Muscle of leg (tissue), 11 donors: ENCODE data around the gene LRRC8D. TPM values are rescaled to one million over a fixed set of nuclear protein-coding genes. Genes with fewer than 3 reads are reported as not detected.

Source experiments
- DNase-seq: peaks from one replicate; pipeline ENCODE4 v3.0.0; 2013
- H3K27ac ChIP-seq: one replicate; pipeline ENCODE4 v1.5.1; 2013; ENCODE audit warnings: mild to moderate bottlenecking, low read length, control low read depth
- H3K27me3 ChIP-seq: one replicate; pipeline ENCODE4 v1.6.1; 2013; ENCODE audit warnings: low read length; ENCODE audit not compliant: control insufficient read depth, insufficient read depth
- H3K36me3 ChIP-seq: one replicate; pipeline ENCODE4 v1.6.1; 2013; ENCODE audit warnings: low read length; ENCODE audit not compliant: control insufficient read depth, insufficient read depth
- H3K4me1 ChIP-seq: one replicate; pipeline ENCODE4 v1.6.1; 2013; ENCODE audit warnings: low read length; ENCODE audit not compliant: control insufficient read depth, insufficient read depth
- H3K4me3 ChIP-seq: one replicate; pipeline ENCODE4 v1.5.1; 2013; ENCODE audit warnings: low read length, control low read depth
- H3K9me3 ChIP-seq: replicated peaks from 2 replicates; pipeline ENCODE4 v1.6.1; 2013; ENCODE audit warnings: low read depth, low read length; ENCODE audit not compliant: control insufficient read depth
- WGBS: methylation state at CpG from one replicate; pipeline ENCODE4 v1.1.5; 2013; ENCODE audit warnings: missing lambda C conversion rate; ENCODE audit not compliant: insufficient coverage; 5-methylcytosine and 5-hydroxymethylcytosine counted together
- polyA plus RNA-seq, 8 donors: library from polyadenylated mRNA; unstranded; fragments of 120-200 nt; gene quantifications; one replicate each; pipeline versions ENCODE4 v1.2.1 to v1.2.3, GENCODE V29; 2013; ENCODE audit warnings: inconsistent platforms in 1 of 8, low replicate concordance in 1 of 8; ENCODE audit not compliant: insufficient read length in 8 of 8, insufficient read depth in 1 of 8
- total RNA-seq: library from RNA; stranded (reverse); fragments of 120-200 nt; gene quantifications from one replicate; pipeline ENCODE4 v1.2.4, GENCODE V29; 2013

Gene LRRC8D
- total and polyA plus RNA-seq, 9 donors, result 6.2 to 10.5 (median 7.6) TPM

DNA sequence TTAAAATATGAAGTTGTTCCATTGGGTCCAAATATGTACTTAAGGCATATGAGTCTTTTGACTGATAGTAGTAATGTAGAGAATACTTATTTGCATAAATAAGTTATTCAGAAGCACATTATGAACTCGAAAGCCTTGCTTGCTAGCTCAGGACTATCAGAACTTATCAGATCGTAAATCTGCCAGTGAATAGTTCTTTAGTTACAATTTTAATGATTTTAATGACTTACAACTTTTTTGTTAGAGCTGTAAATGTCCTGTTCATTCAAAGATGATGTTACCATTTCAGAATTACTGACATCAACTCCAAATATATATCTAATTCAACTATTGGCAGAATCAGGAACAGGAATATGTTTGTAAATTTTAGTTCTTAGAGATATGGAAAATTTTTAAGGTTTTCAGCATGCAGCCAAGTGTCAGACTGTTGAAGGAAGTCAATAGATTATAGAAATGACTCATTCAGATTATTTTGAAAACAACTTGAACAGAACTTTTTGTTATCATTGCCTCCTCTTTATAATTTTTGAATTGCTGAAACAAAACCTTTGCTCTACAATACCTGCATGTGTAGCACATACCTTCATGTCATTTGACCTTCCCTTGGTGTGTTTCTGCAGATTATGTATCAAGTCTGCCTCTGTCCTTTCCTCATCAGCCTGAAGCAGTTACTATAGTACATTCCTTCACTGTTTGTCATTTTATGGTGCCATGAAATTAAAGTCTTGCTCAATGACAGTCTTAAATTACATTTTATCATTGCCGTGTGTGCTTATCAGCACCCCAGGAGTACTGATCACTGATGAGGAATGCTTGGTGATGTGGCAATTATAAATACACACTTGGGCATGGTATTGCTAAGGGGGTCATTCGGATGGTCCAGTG, 44.9 kb downstream of the LRRC8D start:
- WGBS, result no CpG with 5 or more reads among the region's 4 CpGs

DNA sequence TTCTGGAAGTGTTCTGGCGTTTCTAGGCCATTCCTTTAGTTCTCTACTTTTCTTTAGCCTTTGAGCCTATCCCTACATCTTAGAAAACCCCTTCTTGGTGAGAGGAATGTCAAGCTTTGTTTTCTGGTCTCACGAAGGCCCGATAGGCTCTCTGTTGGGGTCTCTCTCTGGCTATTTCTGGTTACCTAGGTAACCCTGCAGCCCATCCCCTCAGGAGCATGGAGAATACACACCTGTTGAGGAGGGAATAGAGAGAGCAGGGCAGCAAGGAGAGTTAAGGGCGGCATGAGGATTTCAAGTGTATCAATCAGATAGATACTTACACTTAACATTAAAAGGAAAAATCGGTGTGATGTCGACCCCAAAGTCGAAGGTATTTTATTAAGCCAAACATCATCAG, 45.7 kb downstream of the LRRC8D start:
- DNase-seq, result no peak
- Histone ChIP-seq H3K27ac (no peak overlapping the region), H3K27me3 (no peaks in the 10 kb centered on the region), H3K4me1 (no peaks in the 10 kb centered on the region), H3K4me3 (no peak overlapping the region), H3K9me3 (no peaks in the 10 kb centered on the region), H3K36me3 (no peaks in the 10 kb centered on the region)
- no CpG with 5 or more reads among the region's 7 CpGs for WGBS

More for the DNA sequence above, 44.9 kb downstream of the LRRC8D start:
- no peaks in the 10 kb centered on the region for H3K27me3 ChIP-seq
- DNase-seq, result no peak
- H3K9me3 ChIP-seq, result no peaks in the 10 kb centered on the region
- H3K4me3 ChIP-seq, result no peak overlapping the region
- no peaks in the 10 kb centered on the region for H3K36me3 ChIP-seq
- H3K4me1 ChIP-seq, result no peaks in the 10 kb centered on the region
- H3K27ac ChIP-seq, result no peak overlapping the region

DNA sequence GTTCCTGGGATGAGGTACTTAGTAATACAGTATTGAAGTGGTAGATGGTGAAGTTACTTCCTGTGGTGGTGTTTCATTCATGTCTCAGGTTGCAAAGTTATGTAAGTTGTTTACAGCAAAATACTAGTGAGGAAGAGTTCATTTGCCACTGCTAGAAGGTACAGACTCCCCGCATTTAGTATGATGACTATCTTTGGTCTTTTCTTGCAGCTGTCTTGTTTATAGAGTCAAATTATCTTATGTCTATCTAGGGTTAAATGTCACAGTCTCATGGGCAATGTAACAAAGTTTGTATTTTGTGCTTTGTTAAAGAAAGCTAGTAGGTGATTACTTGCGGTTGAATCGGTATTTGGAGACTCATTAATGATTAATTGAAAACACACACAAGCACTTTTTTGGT, 50.2 kb downstream of the LRRC8D start:
- Histone ChIP-seq H3K36me3 (no peaks in the 10 kb centered on the region), H3K4me1 (no peaks in the 10 kb centered on the region), H3K4me3 (no peak overlapping the region), H3K27me3 (no peaks in the 10 kb centered on the region), H3K9me3 (no peaks in the 10 kb centered on the region), H3K27ac (no peak overlapping the region)
- no CpG with 5 or more reads among the region's 3 CpGs for WGBS
- no peak for DNase-seq

DNA sequence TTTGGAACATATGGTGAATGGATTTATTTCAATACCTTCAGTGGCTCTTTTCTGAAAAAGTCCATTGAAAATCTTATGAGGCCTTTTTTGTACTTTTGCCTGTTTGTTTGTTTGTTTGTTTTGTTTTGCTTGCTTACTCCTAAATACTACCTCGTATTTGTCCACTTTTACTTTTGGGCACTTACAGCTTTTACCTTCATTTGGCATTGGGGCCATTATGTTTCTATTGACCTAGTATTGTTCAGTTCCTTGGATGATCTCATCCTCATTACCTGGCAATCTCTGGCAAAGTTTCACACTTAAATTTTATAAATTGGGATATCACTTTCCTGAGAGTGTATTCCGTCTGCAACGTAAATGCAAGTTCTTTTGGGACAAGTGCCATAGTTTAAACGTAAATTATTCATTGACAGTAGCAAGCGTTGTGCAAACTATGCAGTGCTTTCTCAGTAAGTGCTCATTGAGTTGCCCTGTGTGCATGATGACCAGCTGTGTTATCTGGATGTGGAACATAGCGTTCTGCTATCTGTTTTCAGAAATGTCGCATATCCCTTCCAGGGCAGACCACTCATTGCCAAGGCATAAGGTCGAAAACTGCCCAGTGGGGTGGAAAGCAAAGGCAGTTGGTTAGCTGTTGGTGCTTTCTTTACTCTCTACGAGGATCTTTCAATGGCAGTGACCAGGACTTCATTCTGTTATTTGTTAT, 51.1 kb downstream of the LRRC8D start:
- WGBS, result 84% methylated on average over 7 of the region's 9 CpGs
- no peak overlapping the region for H3K27ac ChIP-seq

DNA sequence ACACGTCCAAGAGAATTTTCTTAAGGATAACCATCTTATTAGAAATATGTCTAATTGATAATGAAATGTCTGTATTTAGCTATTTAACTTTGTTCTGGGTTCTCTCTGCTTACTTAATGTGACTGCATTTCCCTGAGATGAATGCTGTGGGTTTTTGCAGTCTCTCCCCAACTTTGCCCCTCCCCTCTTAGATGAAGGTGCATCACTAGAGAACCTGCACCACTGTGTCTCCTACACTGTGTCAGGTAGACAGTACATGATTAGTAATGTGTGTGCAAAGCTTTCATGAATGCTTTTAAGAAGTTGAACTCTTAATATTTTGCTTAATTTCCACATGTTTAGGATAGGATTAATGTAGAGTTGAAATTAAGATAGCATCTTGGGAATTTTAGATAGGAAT, 51.7 kb downstream of the LRRC8D start:
- no peak overlapping the region for H3K27ac ChIP-seq
- no peak for DNase-seq
- H3K4me1 ChIP-seq, result peaks cover 3% of the 10 kb centered on the region
- no peak overlapping the region for H3K4me3 ChIP-seq
- no CpG with 5 or more reads among the region's 1 CpG for WGBS
- no peaks in the 10 kb centered on the region for H3K9me3 ChIP-seq
- no peaks in the 10 kb centered on the region for H3K27me3 ChIP-seq
- H3K36me3 ChIP-seq, result no peaks in the 10 kb centered on the region

More for the DNA sequence above, 51.1 kb downstream of the LRRC8D start:
- no peaks in the 10 kb centered on the region for H3K9me3 ChIP-seq
- H3K27me3 ChIP-seq, result no peaks in the 10 kb centered on the region
- H3K36me3 ChIP-seq, result no peaks in the 10 kb centered on the region
- no peak for DNase-seq
- peaks cover 3% of the 10 kb centered on the region for H3K4me1 ChIP-seq
- H3K4me3 ChIP-seq, result no peak overlapping the region

DNA sequence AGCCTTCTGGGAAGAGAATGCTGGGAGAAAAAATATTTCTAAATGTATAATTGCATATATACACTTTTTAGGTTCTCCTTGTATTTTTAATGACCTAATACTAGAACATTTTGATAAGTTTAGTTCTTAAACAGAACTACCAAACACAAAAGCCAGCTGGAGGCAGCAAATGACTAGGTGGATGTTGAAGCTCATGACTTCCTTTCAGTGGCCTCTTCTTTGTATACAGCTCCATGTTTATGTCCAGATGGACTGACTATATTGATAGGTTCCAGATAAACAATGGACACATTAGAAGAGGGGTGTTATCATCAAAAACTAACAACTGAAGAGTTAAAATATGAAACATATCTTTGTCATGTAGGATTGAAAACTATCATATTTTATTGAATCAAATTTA, 52.5 kb downstream of the LRRC8D start:
- peak; percentile 22 for DNase-seq
- H3K9me3 ChIP-seq, result no peaks in the 10 kb centered on the region
- H3K27ac ChIP-seq, result peak overlapping the region; percentile 32
- peaks cover 3% of the 10 kb centered on the region for H3K4me1 ChIP-seq
- H3K36me3 ChIP-seq, result no peaks in the 10 kb centered on the region
- no peak overlapping the region for H3K4me3 ChIP-seq
- no peaks in the 10 kb centered on the region for H3K27me3 ChIP-seq

DNA sequence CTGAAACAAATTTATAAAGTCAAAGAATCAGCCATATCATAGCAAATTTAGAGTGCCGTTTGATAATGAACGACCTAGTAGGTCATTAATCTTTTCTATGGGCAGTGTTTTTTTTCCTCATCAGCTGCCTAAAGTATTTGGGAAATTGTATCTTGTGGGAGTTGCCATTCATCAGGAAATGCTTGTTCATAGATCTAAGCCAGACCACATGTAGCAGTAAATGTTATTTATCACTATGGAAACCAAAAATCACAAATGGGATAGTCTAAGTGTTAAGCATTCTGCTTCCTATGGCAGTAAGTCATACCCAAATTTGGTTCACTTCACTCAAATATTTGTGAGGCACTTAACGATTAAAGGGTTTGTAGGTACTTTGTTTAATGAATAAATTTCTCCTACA, 52.9 kb downstream of the LRRC8D start:
- Histone ChIP-seq H3K4me1 (peaks cover 3% of the 10 kb centered on the region), H3K27ac (no peak overlapping the region), H3K36me3 (no peaks in the 10 kb centered on the region), H3K27me3 (no peaks in the 10 kb centered on the region), H3K4me3 (no peak overlapping the region), H3K9me3 (no peaks in the 10 kb centered on the region)
- peak; percentile 78 for DNase-seq
- WGBS, result no CpG with 5 or more reads among the region's 3 CpGs

DNA sequence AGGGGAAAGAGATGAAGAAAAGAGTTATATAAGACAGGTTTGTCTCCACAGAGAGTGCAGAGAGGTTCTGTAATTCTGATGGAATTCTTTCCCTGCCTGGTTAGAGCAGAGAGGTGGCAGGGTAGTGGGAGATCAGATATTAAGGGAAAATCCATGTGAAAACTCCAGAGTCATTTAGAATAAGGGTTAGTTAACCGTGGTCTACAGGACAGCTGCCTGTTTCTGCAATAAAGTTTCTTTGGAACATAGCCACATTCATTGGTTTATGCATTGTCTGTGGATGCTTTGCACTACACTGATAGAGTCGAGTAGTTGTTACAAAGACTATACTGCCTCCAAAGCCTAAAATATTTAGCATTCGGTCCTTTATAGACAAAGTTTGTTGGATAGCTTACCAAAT, 55.6 kb downstream of the LRRC8D start:
- Histone ChIP-seq H3K9me3 (no peaks in the 10 kb centered on the region), H3K4me1 (peaks cover 3% of the 10 kb centered on the region), H3K4me3 (no peak overlapping the region), H3K27ac (no peak overlapping the region), H3K27me3 (no peaks in the 10 kb centered on the region), H3K36me3 (no peaks in the 10 kb centered on the region)
- WGBS, result 0% methylated on average over 1 of the region's 3 CpGs
- DNase-seq, result peak; percentile 26

DNA sequence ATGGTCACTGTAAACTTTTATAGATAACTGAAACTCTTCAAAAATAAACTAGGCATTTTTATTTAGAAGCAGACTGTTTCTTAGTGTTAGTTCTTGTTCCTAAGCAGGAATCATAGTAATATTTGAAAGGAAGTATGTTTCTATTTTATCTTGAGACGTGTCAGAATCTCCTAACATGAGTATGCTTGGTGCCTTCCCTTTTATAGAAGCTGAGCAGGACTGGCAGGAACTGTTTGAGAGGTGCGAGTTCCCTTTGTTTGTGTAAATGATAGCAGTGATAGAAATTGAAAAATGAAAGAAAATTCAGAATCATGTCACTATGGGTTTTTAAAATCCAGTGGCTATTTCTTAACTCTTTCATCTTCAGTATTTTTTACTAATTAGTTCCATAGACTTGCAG, 56.9 kb downstream of the LRRC8D start:
- no peak for DNase-seq
- Histone ChIP-seq H3K36me3 (no peaks in the 10 kb centered on the region), H3K4me1 (peaks cover 3% of the 10 kb centered on the region), H3K4me3 (no peak overlapping the region), H3K27me3 (no peaks in the 10 kb centered on the region), H3K9me3 (no peaks in the 10 kb centered on the region), H3K27ac (no peak overlapping the region)
- WGBS, result 76% methylated on average over 2 of the region's 2 CpGs

DNA sequence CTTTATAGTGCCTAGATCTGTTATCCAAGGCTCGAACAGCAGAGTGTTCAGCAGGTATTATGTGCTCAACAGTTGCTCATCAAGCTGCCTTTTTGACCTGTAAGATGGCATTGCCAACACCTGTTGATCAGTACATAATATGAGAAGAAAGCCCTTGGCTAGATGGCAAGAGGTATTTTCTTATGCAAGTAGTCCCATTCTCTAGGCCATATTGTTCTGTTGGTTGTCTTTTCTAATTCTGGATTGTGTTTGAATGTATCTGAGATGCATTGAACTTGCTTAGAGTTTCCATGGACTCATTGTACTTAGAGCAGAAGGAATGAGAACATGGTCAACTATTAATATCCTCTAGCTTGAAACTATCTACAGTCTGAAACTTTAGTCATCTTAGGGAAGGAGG, 57.4 kb downstream of the LRRC8D start:
- Histone ChIP-seq H3K27ac (no peak overlapping the region), H3K4me3 (no peak overlapping the region), H3K4me1 (peaks cover 3% of the 10 kb centered on the region), H3K27me3 (no peaks in the 10 kb centered on the region), H3K9me3 (no peaks in the 10 kb centered on the region), H3K36me3 (no peaks in the 10 kb centered on the region)
- WGBS, result 85% methylated on average over 1 of the region's 1 CpG
- no peak for DNase-seq
